Right atrium auricular region (tissue), 2 donors: Measurements from ENCODE around the gene NT5M. TPM values are rescaled to one million over a fixed set of nuclear protein-coding genes. Genes with fewer than 3 reads are reported as not detected.

Experiments
- DNase-seq: peaks from one replicate; pipeline ENCODE4 v3.0.0-alpha.2; 2019; ENCODE audit warnings: low spot score
- H3K27ac ChIP-seq, 2 donors: fragments of 200-600 bp; sonication (generic); 1 replicate in 1 of 2; 2 replicates in 1 of 2; pipeline ENCODE4 v1.5.1; 2016 to 2019
- H3K27me3 ChIP-seq, 2 donors: fragments of 200-600 bp; sonication (generic); one replicate each; pipeline versions ENCODE4 v1.5.1 to v1.6.0; 2017 to 2019
- H3K36me3 ChIP-seq: fragments of 200-600 bp; sonication (generic); one replicate; pipeline ENCODE4 v1.5.1; 2016
- H3K4me1 ChIP-seq, 2 donors: fragments of 200-600 bp; sonication (generic); one replicate each; pipeline versions ENCODE4 v1.5.1 to v1.6.0; 2017 to 2019
- H3K4me3 ChIP-seq, 2 donors: fragments of 200-600 bp; sonication (generic); 1 replicate in 1 of 2; 2 replicates in 1 of 2; pipeline ENCODE4 v1.5.1; 2017 to 2019; ENCODE audit warnings: mild to moderate bottlenecking in 1 of 2, moderate library complexity in 1 of 2
- H3K9me3 ChIP-seq, 2 donors: fragments of 200-600 bp; sonication (generic); one replicate each; pipeline ENCODE4 v1.5.1; 2019
- total RNA-seq, 2 donors: library from RNA; depleted of rRNA; stranded (reverse); fragments of >200 nt; gene quantifications; one replicate each; pipeline ENCODE4 v1.1.0, GENCODE V29; 2016
- TF ChIP-seq, protein P1 (sequence below), 2 donors: fragments of 200-600 bp; sonication (generic); IDR thresholded peaks; one replicate each; pipeline ENCODE4 v1.5.1; 2019; ENCODE audit warnings: antibody characterized with exemption in 2 of 2

NT5M gene
- total RNA-seq, 2 donors from 2014 or later: 4.3 to 6.7 TPM

- Histone ChIP-seq H3K9me3 (no peaks in the 10 kb centered on the region), H3K27ac (peak overlapping the region; percentile 80 to 84)
- no peak for DNase-seq
Measured at GRCh38 chr17:17352836-17353624, 49.9 kb downstream of the NT5M start.

GRCh38 chr17:17353625-17354484, 50.7 kb downstream of the NT5M start:
- Histone ChIP-seq H3K36me3 (no peaks in the 10 kb centered on the region), H3K9me3 (no peaks in the 10 kb centered on the region), H3K27me3 (no peaks in the 10 kb centered on the region), H3K27ac (no peak overlapping the region), H3K4me1 (peaks cover 0 to 27% of the 10 kb centered on the region in 2 donors), H3K4me3 (no peak overlapping the region)
- no peak for DNase-seq
- TF ChIP-seq, protein P1, sequence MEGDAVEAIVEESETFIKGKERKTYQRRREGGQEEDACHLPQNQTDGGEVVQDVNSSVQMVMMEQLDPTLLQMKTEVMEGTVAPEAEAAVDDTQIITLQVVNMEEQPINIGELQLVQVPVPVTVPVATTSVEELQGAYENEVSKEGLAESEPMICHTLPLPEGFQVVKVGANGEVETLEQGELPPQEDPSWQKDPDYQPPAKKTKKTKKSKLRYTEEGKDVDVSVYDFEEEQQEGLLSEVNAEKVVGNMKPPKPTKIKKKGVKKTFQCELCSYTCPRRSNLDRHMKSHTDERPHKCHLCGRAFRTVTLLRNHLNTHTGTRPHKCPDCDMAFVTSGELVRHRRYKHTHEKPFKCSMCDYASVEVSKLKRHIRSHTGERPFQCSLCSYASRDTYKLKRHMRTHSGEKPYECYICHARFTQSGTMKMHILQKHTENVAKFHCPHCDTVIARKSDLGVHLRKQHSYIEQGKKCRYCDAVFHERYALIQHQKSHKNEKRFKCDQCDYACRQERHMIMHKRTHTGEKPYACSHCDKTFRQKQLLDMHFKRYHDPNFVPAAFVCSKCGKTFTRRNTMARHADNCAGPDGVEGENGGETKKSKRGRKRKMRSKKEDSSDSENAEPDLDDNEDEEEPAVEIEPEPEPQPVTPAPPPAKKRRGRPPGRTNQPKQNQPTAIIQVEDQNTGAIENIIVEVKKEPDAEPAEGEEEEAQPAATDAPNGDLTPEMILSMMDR (IDR thresholded peaks at IDR 0.05): no peak

More at GRCh38 chr17:17352836-17353624, 49.9 kb downstream of the NT5M start:
- Histone ChIP-seq H3K4me1 (peaks cover 0 to 27% of the 10 kb centered on the region in 2 donors), H3K4me3 (no peak overlapping the region), H3K36me3 (no peaks in the 10 kb centered on the region), H3K27me3 (no peaks in the 10 kb centered on the region)
- TF ChIP-seq, protein P1 (IDR thresholded peaks at IDR 0.05): no peak

DNA sequence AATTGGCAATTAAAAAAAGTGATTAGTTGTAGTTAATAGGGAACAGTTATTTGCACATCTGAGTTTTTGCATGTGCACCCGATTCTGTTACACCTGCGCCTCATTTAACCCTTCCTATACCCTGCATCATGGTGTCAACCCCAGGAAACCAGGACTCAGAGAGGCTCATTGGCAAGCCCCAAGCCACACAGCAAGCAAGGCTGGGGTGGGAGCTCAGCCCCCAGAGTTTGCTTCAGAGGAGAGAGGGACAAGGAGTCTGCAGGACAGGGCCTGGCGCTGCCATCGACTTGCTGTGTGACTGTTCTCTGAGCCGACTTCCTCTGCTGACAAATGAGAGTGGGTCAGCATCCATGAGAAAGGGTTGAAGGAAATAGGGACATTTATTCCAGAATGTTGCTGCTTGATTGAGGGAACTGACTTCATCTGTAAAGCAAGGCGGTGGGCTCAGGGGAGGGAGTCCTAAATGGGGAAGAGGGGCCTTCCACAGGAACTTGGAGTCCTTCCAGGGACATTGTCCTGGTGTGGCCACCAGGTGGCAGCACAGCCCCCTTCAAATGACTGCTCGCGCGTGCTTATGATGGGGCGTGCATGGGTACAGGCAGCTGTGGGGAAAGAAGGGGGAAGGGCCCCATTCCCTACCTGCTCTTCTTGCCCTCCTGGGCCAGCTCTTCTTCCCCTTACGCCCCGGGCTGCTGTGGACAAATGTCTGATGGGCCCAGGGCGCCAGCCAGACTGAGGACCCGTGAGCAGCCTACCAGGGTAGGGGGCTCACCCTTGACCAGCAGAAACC, 51.6 kb downstream of the NT5M start:
- H3K27ac ChIP-seq: no peak overlapping the region
- H3K36me3 ChIP-seq: no peaks in the 10 kb centered on the region
- H3K27me3 ChIP-seq: no peaks in the 10 kb centered on the region
- H3K4me3 ChIP-seq: no peak overlapping the region
- H3K9me3 ChIP-seq: no peaks in the 10 kb centered on the region
- peak; percentile 79 for DNase-seq
- TF ChIP-seq, protein P1 (IDR thresholded peaks at IDR 0.05): peak; percentile 68 to 92
- peaks cover 0 to 27% of the 10 kb centered on the region in 2 donors for H3K4me1 ChIP-seq

- DNase-seq: no peak
- no peak overlapping the region for H3K4me3 ChIP-seq
- TF ChIP-seq, protein P1 (IDR thresholded peaks at IDR 0.05): no peak
- H3K27me3 ChIP-seq: no peaks in the 10 kb centered on the region
- no peaks in the 10 kb centered on the region for H3K36me3 ChIP-seq
- H3K4me1 ChIP-seq: peaks cover 0 to 27% of the 10 kb centered on the region in 2 donors
- no peaks in the 10 kb centered on the region for H3K9me3 ChIP-seq
- no peak overlapping the region for H3K27ac ChIP-seq
Measured at GRCh38 chr17:17355426-17355825, 52.3 kb downstream of the NT5M start.

DNA sequence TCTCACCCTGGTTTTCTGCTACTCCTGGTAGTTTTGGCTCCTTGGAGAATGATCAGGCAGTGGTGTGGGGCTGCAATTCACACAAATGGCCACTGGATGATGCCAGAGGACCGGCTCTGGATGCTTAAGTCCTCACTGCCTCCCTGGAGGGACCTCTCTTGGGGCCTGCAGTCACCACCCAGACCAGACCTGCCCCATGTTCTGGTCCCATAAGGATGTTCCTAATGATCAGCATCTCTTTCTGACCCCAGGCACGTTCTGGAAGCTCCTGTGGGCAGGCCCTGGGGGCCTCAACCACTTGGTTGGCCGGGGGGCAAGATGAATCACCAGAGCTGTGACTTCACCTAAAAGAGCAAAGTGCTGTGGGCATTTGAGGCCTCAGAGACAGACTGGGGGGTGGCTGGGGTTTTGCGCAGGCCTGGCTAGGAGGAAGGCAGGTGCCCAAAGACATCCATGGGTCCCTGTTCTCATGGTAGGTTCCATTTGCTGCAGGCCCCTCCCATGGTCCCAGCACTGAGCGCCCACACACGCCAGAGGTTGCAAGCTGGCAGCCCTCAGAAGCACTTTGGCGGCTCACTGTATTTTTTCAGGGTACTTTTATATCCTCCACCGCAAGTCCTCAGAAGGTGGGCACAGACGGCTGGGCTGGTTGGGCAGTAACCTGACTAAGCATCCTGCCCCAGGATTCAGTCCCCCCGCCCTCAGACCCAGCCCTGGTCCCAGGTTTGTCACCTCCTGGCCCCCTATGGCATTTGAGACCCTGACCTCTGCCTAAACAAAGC, 53.2 kb downstream of the NT5M start:
- Histone ChIP-seq H3K27me3 (no peaks in the 10 kb centered on the region), H3K4me3 (no peak overlapping the region), H3K27ac (no peak overlapping the region), H3K36me3 (no peaks in the 10 kb centered on the region), H3K9me3 (no peaks in the 10 kb centered on the region), H3K4me1 (peaks cover 0 to 24% of the 10 kb centered on the region in 2 donors)
- TF ChIP-seq, protein P1 (IDR thresholded peaks at IDR 0.05): peak; percentile 99
- DNase-seq: peak; percentile 89
